ENCODE results near the gene SEMA4G.
A peak's percentile ranks its signal among the peaks of the same experiment; 100 is the strongest.

The SEMA4G gene

DNA sequence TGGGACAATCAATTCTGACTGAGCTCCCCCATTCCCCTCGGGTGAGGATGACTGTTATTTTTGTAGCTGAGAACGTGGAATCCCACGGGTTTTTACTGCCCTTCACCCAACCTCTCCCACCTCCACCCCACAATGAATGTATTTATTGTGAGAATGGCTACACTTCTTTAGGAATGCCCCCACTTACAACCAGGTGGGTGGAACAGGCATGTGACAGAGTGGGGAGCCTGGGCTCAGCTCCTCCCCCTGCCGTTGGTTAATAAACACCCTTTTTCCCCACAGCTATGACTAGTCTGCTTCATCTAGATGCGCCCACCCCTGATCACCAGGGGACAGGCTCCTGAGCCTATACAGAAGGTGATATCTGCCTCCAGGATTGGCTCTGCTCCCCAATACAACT lies 16.0 kb downstream of the SEMA4G start:
- Mint-ChIP-seq H3K27ac (ENCODE audit: low read depth) (no peak overlapping the region), H3K4me1 (peaks cover 41% of the 10 kb centered on the region), H3K27me3 (no peaks in the 10 kb centered on the region), H3K36me3 (ENCODE audit: insufficient read depth) (peaks cover 18% of the 10 kb centered on the region), H3K4me3 (peak overlapping the region; percentile 93), H3K9me3 (no peaks in the 10 kb centered on the region)
- ATAC-seq (replicated peaks; ENCODE audit: extremely low read depth, poor library complexity, severe bottlenecking) = no peak
- no peak for DNase-seq (ENCODE audit: low spot score in 2 of 2)

DNA sequence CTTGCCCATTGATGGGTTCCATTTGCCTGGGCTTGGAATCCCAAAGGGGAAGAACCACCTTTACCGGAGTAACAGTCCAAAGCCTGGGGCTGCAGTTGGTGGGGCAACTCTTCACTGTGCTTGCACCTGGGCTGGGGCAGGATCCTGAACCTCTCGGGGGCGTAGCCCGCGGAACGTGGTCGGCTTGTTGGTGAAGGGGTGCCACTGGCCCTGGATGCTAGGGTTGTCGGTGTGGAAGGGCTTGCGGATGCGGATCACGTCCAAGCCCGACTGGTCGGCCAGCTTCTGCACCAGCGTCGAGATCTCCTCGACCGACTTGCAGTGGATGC lies 17.3 kb downstream of the SEMA4G start:
- Mint-ChIP-seq H3K4me1 (peaks cover 45% of the 10 kb centered on the region), H3K27me3 (no peaks in the 10 kb centered on the region), H3K9me3 (no peaks in the 10 kb centered on the region), H3K27ac (ENCODE audit: low read depth) (no peak overlapping the region), H3K4me3 (peak overlapping the region; percentile 93), H3K36me3 (ENCODE audit: insufficient read depth) (peaks cover 19% of the 10 kb centered on the region)
- DNase-seq (ENCODE audit: low spot score in 2 of 2) = no peak
- ATAC-seq (replicated peaks; ENCODE audit: extremely low read depth, poor library complexity, severe bottlenecking) = no peak

DNA sequence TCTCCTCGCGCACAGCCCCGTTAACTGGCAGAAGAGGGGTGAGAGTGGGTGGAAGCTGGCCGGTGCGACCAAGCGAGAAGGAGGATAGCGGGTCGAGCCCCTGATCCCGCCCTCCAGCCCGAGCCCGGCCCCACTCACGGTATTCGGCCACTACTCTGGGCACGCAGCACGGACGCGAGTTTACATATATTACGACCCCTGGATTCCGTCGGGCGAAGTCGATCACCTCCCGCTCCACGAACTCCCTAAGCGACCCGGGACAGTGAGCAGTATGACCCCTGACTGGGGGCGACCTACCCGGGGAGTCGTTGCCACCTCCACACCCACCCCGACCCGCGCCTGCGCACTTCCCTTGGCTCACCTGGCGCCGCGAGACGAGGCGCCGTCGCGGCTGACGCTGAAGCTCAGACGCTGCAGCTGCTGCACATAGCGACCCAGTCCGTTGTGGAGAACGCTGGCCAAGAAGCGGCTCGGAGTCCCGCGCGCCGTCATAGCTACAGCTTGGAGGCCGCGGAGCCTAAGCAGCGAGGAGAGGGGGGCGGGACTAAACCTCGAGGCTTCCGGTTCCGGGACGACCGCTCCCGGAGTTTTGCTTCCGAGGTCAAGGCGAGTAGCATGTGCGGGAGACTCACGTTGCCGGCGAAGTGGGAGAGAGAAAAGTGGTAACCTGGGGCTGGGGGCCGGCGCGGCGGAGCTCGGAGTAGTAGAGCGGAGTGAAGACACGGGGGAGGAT lies 17.8 kb downstream of the SEMA4G start, which contains the start of the genes MRPL43 and TWNK:
TSS of gene MRPL43 (minus strand) at position 546 of the 733 bp plus-strand sequence. CDS start at position 492, 54 bp downstream.
TSS of gene TWNK (plus strand) at position 592 of the 733 bp plus-strand sequence. CDS start 668 bp downstream, outside the sequence.
- peaks cover 42% of the 10 kb centered on the region for H3K4me1 Mint-ChIP-seq
- H3K36me3 Mint-ChIP-seq (ENCODE audit: insufficient read depth) = peaks cover 19% of the 10 kb centered on the region
- H3K4me3 Mint-ChIP-seq = peak within 1 kb of the TSS; percentile 93
- H3K27ac Mint-ChIP-seq (ENCODE audit: low read depth) = peak within 1 kb of the TSS; percentile 87
- H3K9me3 Mint-ChIP-seq = no peaks in the 10 kb centered on the region
- peak; percentile 73 to 74 for DNase-seq (ENCODE audit: low spot score in 2 of 2)
- peak; percentile 95 for ATAC-seq (replicated peaks; ENCODE audit: extremely low read depth, poor library complexity, severe bottlenecking)
- no peaks in the 10 kb centered on the region for H3K27me3 Mint-ChIP-seq

DNA sequence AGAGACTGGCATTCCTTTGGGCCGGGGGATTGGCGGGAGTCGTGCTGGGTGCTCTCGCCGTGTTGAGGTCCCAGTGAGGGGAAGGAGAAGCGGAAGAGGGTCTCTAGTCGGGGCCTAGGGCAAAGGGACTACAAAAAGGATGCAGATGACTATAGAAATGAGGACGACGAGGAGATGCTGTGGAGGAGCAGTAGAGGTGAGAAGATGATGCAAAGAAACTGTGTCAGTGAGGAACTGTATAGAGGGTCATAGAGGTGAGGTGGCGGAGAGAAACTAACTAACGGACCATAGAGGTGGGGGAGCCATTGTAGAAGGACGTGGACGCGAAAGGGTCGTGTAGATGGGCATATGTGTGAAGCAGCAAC lies 18.4 kb downstream of the SEMA4G start:
- peaks cover 40% of the 10 kb centered on the region for H3K4me1 Mint-ChIP-seq
- H3K27ac Mint-ChIP-seq (ENCODE audit: low read depth) = peak overlapping the region; percentile 87
- no peaks in the 10 kb centered on the region for H3K27me3 Mint-ChIP-seq
- no peak for DNase-seq (ENCODE audit: low spot score in 2 of 2)
- ATAC-seq (replicated peaks; ENCODE audit: extremely low read depth, poor library complexity, severe bottlenecking) = no peak
- peak overlapping the region; percentile 93 for H3K4me3 Mint-ChIP-seq
- peaks cover 14% of the 10 kb centered on the region for H3K36me3 Mint-ChIP-seq (ENCODE audit: insufficient read depth)
- H3K9me3 Mint-ChIP-seq = no peaks in the 10 kb centered on the region

DNA sequence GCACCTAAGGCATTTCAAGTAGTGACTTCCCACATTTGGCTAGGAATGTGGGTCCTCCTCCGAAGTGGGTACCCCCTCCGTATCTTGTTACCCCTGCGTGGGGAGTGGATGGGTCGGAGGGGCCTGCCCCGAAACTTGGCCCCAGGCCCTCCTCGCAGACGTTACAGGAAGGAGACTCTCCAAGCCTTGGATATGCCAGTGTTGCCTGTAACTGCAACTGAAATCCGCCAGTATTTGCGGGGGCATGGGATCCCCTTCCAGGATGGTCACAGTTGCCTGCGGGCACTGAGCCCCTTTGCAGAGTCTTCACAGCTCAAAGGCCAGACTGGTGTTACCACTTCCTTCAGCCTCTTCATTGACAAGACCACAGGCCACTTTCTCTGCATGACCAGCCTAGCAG lies 18.9 kb downstream of the SEMA4G start:
- DNase-seq (ENCODE audit: low spot score in 2 of 2) (no peak), ATAC-seq (replicated peaks; ENCODE audit: extremely low read depth, poor library complexity, severe bottlenecking) (no peak)
- peaks cover 40% of the 10 kb centered on the region for H3K4me1 Mint-ChIP-seq
- peaks cover 17% of the 10 kb centered on the region for H3K36me3 Mint-ChIP-seq (ENCODE audit: insufficient read depth)
- H3K27me3 Mint-ChIP-seq = no peaks in the 10 kb centered on the region
- H3K27ac Mint-ChIP-seq (ENCODE audit: low read depth) = peak overlapping the region; percentile 87
- H3K4me3 Mint-ChIP-seq = peak overlapping the region; percentile 93
- no peaks in the 10 kb centered on the region for H3K9me3 Mint-ChIP-seq

DNA sequence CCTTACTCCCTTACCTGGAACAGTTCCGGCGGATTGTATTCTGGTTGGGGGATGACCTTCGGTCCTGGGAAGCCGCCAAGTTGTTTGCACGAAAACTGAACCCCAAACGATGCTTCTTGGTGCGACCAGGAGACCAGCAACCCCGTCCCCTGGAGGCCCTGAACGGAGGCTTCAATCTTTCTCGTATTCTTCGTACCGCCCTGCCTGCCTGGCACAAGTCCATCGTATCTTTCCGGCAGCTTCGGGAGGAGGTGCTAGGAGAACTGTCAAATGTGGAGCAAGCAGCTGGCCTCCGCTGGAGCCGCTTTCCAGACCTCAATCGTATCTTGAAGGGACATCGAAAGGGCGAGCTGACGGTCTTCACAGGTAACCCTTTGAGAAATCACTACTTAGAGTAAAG lies 19.8 kb downstream of the SEMA4G start:
- Mint-ChIP-seq H3K4me3 (no peak overlapping the region), H3K27ac (ENCODE audit: low read depth) (no peak overlapping the region), H3K4me1 (peaks cover 40% of the 10 kb centered on the region), H3K9me3 (no peaks in the 10 kb centered on the region), H3K36me3 (ENCODE audit: insufficient read depth) (peaks cover 20% of the 10 kb centered on the region), H3K27me3 (no peaks in the 10 kb centered on the region)
- no peak for ATAC-seq (replicated peaks; ENCODE audit: extremely low read depth, poor library complexity, severe bottlenecking)
- DNase-seq (ENCODE audit: low spot score in 2 of 2) = no peak

DNA sequence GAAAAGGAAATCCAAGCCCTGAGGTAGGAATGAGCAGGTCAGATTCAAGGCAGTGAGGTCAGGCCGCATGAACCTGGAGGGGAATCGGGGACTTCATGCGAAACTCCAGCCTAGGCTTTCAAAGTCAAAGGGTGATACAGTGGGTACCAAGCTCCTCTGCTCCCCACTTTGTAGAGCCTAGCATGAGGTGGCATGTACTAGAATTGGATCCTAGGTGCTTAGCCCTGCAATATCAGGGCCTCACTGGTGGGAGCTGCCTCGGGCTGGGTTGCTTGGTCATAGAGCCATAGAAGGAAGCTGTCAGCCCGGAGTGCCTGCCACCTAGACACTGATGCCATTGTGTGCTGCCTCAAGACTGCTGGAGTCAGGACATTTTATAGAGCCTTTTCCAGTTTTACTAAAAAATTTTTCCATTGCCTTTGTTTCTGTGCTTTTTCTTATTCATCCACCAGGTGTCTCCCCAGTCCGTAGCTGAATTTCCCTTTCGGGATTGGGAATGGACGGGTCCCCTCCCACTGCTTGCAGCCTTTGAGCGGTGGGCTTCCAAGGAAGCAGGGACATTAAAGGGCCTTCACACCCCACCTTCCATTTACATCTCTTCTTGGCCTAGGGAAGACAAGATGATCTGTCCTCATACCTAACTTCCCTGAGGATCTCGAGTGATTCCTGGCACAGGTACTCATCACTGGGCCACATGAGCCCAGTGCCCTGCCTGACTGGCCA lies 24.8 kb downstream of the SEMA4G start:
- ATAC-seq (replicated peaks; ENCODE audit: extremely low read depth, poor library complexity, severe bottlenecking) (no peak), DNase-seq (ENCODE audit: low spot score in 2 of 2) (no peak)
- no peaks in the 10 kb centered on the region for H3K9me3 Mint-ChIP-seq
- H3K4me3 Mint-ChIP-seq = no peak overlapping the region
- H3K27ac Mint-ChIP-seq (ENCODE audit: low read depth) = no peak overlapping the region
- peaks cover 24% of the 10 kb centered on the region for H3K4me1 Mint-ChIP-seq
- H3K36me3 Mint-ChIP-seq (ENCODE audit: insufficient read depth) = peaks cover 17% of the 10 kb centered on the region
- H3K27me3 Mint-ChIP-seq = no peaks in the 10 kb centered on the region

DNA sequence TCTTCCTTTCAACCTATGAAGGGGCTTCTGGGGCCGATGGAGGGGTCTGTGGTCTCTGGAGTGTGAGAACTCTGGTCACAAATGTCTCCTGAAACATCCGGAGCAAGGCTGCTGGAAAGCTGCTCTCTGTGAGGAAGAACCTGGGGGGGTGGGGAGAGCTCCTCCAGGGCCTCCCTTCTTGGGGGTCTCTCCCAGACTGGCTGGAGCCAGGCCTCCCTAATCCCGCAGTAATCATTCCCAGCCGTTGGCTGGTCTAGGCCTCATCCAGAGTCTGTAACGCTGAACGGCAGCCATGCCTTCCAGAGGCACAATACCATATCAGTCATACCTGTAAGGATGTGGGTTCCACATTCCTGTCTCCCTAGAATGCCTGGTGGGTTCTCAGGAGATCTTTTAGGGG lies 25.9 kb downstream of the SEMA4G start:
- ATAC-seq (replicated peaks; ENCODE audit: extremely low read depth, poor library complexity, severe bottlenecking) = no peak
- peaks cover 19% of the 10 kb centered on the region for H3K36me3 Mint-ChIP-seq (ENCODE audit: insufficient read depth)
- H3K4me3 Mint-ChIP-seq = peak overlapping the region; percentile 82

DNA sequence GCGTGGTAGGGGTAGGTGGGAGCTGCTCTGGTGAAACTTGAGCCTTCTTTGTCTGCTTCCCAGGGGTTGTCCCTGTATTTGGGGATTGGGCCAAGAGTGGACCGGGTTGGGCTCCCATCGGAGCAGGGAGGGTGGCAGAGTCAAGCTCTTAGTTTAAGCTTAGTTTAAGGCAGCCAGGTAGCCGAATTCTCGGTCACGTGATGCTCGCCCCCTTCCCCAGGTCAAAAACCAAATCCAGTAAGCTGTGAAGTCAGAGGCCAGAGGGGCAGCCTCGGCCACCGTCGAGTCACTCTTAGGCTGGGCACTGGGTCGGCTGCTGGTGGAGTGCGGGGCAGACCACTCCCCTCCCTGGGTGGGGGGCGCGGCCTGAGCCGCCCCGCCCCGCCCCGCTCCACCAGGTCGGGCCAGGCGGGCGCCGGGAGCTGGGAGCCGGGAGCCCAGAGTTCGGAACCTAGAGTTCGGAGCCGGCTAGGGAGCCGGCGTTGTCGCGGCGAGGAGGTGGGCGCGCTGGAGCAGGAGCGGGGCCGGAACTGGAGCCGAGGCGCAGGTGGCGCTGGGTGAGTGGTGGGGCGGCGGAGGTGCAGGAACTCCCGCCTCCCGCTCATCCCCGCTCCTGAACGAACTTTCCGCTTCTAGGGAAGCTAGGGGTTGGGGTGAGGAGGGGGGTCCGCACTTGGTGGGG lies 27.5 kb downstream of the SEMA4G start:
- no peaks in the 10 kb centered on the region for H3K27me3 Mint-ChIP-seq

More for the DNA sequence above, 25.9 kb downstream of the SEMA4G start:
- Mint-ChIP-seq H3K9me3 (no peaks in the 10 kb centered on the region), H3K4me1 (peaks cover 24% of the 10 kb centered on the region), H3K27ac (ENCODE audit: low read depth) (no peak overlapping the region), H3K27me3 (no peaks in the 10 kb centered on the region)
- DNase-seq (ENCODE audit: low spot score in 2 of 2) = no peak

GRCh38 chr10:100997360-100998182 lies 28.3 kb downstream of the SEMA4G start:
- Mint-ChIP-seq H3K27me3 (no peaks in the 10 kb centered on the region), H3K4me3 (peak overlapping the region; percentile 82), H3K36me3 (ENCODE audit: insufficient read depth) (peaks cover 20% of the 10 kb centered on the region), H3K4me1 (peaks cover 25% of the 10 kb centered on the region), H3K27ac (ENCODE audit: low read depth) (peak overlapping the region; percentile 72), H3K9me3 (no peaks in the 10 kb centered on the region)
- ATAC-seq (replicated peaks; ENCODE audit: extremely low read depth, poor library complexity, severe bottlenecking) = peak; percentile 53
- peak; percentile 48 to 66 for DNase-seq (ENCODE audit: low spot score in 2 of 2)

More for the DNA sequence above, 27.5 kb downstream of the SEMA4G start:
- peak; percentile 33 for ATAC-seq (replicated peaks; ENCODE audit: extremely low read depth, poor library complexity, severe bottlenecking)
- Mint-ChIP-seq H3K4me1 (peaks cover 25% of the 10 kb centered on the region), H3K9me3 (no peaks in the 10 kb centered on the region), H3K27ac (ENCODE audit: low read depth) (peak overlapping the region; percentile 64), H3K4me3 (peak overlapping the region; percentile 82), H3K36me3 (ENCODE audit: insufficient read depth) (peaks cover 20% of the 10 kb centered on the region)
- DNase-seq (ENCODE audit: low spot score in 2 of 2) = peak in 1 of 2 donors; percentile 32

- H3K9me3 Mint-ChIP-seq = no peaks in the 10 kb centered on the region
- no peaks in the 10 kb centered on the region for H3K27me3 Mint-ChIP-seq
- peaks cover 15% of the 10 kb centered on the region for H3K36me3 Mint-ChIP-seq (ENCODE audit: insufficient read depth)
- H3K4me1 Mint-ChIP-seq = peaks cover 25% of the 10 kb centered on the region
- DNase-seq (ENCODE audit: low spot score in 2 of 2) (peak; percentile 34 to 42), ATAC-seq (replicated peaks; ENCODE audit: extremely low read depth, poor library complexity, severe bottlenecking) (peak; percentile 35)
- H3K4me3 Mint-ChIP-seq = peak overlapping the region; percentile 82
- peak overlapping the region; percentile 72 for H3K27ac Mint-ChIP-seq (ENCODE audit: low read depth)
Observed at GRCh38 chr10:100998183-100998990, 29.1 kb downstream of the SEMA4G start.

Data from central memory CD8-positive, alpha-beta T cell (primary cell).